Kidney (tissue), 14 donors: ENCODE measurements around the gene SERTAD1. TPM values are rescaled to one million over a fixed set of nuclear protein-coding genes. Genes with fewer than 3 reads are reported as not detected.
"Not testable (repeated sequence)": the region's sequence is repeated elsewhere in the genome, so short reads cannot be mapped to it uniquely, and the experiment has no call there.

Source experiments
- DNase-seq, 5 donors: peaks; one replicate each; pipeline ENCODE4 v3.0.0-alpha.2; 2013 to 2020
- FAIRE-seq: peaks from 2 replicates; lab custom pipeline; 2012; peaks lifted over from hg19 to GRCh38; lab: Jason Lieb, UNC
- H3K27ac ChIP-seq, 2 donors: one replicate each; pipeline ENCODE4 v1.7.0; 2013; ENCODE audit warnings: low read depth in 2 of 2, low read length in 2 of 2, inconsistent platforms in 1 of 2
- H3K27me3 ChIP-seq: one replicate; pipeline ENCODE4 v1.7.1; 2013; ENCODE audit warnings: low read length, inconsistent platforms; ENCODE audit not compliant: control insufficient read depth, insufficient read depth
- H3K36me3 ChIP-seq, 3 donors: one replicate each; pipeline versions ENCODE4 v1.7.0 to v1.7.1; 2013; ENCODE audit warnings: low read length in 3 of 3, control low read depth in 1 of 3, inconsistent platforms in 1 of 3; ENCODE audit not compliant: insufficient read depth in 3 of 3, control insufficient read depth in 2 of 3
- H3K4me1 ChIP-seq, 3 donors: one replicate each; pipeline versions ENCODE4 v1.7.0 to v1.7.1; 2013; ENCODE audit warnings: low read length in 3 of 3, inconsistent platforms in 1 of 3, low read depth in 1 of 3; ENCODE audit not compliant: control insufficient read depth in 2 of 3, insufficient read depth in 2 of 3
- H3K4me3 ChIP-seq, 3 donors: one replicate each; pipeline versions ENCODE4 v1.7.0 to v1.8.1; 2013; ENCODE audit warnings: low read length in 3 of 3, control low read depth in 1 of 3, inconsistent platforms in 1 of 3
- H3K9ac ChIP-seq, 3 donors: one replicate each; pipeline versions ENCODE4 v1.7.0 to v1.7.1; 2013; ENCODE audit warnings: low read length in 3 of 3, control low read depth in 1 of 3, inconsistent platforms in 1 of 3
- H3K9me3 ChIP-seq, 3 donors: one replicate each; pipeline versions ENCODE4 v1.7.0 to v1.7.1; 2013; ENCODE audit warnings: low read length in 3 of 3, control low read depth in 1 of 3, inconsistent platforms in 1 of 3; ENCODE audit not compliant: control insufficient read depth in 2 of 3, insufficient read depth in 1 of 3
- intact Hi-C: fragments of 100-400 bp; cut with DNase I; formaldehyde crosslinking; loops from one replicate; pipeline ENCODE4 v1.11.1; 2022
- polyA plus RNA-seq: library from polyadenylated mRNA; stranded (reverse); fragments of 350-450 nt; fragmentation: Illumina TruSeq; extraction: RNeasy Lipid Tissue Mini Kit (QIAGEN cat#74804); gene quantifications from one replicate; pipeline ENCODE4 v1.2.3, GENCODE V29; 2014; ENCODE audit warnings: low read depth, low replicate concordance; ENCODE audit not compliant: insufficient read depth
- total RNA-seq: library from RNA; stranded (reverse); fragmentation: NEBNext Ultra II Directional; extraction: Animal tissue kit (Norgen Biotek cat#: 25700); gene quantifications from one replicate; pipeline ENCODE4 v1.2.1, GENCODE V29; 2021
- TF ChIP-seq, protein P1 (sequence below): IDR thresholded peaks from 3 replicates; pipeline ENCODE4 v1.5.1; 2012; ENCODE audit warnings: mild to moderate bottlenecking, moderate library complexity, borderline replicate concordance; ENCODE audit not compliant: insufficient read depth; ENCODE audit errors: extremely low read depth
- donor health status: control.
- donor health status: control.
- donor health status: control.
- donor health status: control.
- donor health status: control.
- donor health status: DM: yes; HTN: yes; CAD: no.
- donor health status: Normal renal cell carcinoma (clear cell type).

SERTAD1 gene
- total and polyA plus RNA-seq, 2 donors from 2014 or later: 14.8 to 18.2 TPM

DNA sequence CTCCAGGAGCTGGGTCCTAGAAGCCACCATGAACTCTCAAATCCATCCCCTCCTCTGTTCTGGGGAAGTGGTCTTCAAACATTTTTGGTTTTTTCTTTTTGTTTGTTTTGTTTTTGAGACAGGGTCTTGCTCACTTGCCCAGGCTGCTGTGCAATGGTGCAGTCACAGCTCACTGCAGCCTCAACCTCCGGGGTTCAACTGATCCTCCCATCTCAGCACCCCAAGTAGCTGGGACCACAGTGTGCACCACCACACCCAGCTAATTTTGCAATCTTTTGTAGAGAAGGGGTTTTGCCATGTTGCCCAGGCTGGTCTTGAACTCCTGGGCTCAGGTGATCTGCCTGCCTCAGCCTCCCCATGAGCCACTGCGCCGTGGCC is 32.8 kb upstream of the SERTAD1 start:
- FAIRE-seq: no peak
- intact Hi-C loops: no loop called here
- TF ChIP-seq, protein P1, sequence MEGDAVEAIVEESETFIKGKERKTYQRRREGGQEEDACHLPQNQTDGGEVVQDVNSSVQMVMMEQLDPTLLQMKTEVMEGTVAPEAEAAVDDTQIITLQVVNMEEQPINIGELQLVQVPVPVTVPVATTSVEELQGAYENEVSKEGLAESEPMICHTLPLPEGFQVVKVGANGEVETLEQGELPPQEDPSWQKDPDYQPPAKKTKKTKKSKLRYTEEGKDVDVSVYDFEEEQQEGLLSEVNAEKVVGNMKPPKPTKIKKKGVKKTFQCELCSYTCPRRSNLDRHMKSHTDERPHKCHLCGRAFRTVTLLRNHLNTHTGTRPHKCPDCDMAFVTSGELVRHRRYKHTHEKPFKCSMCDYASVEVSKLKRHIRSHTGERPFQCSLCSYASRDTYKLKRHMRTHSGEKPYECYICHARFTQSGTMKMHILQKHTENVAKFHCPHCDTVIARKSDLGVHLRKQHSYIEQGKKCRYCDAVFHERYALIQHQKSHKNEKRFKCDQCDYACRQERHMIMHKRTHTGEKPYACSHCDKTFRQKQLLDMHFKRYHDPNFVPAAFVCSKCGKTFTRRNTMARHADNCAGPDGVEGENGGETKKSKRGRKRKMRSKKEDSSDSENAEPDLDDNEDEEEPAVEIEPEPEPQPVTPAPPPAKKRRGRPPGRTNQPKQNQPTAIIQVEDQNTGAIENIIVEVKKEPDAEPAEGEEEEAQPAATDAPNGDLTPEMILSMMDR: no peak
- Histone ChIP-seq H3K9ac (no peak overlapping the region), H3K27me3 (no peaks in the 10 kb centered on the region), H3K4me3 (no peak overlapping the region), H3K4me1 (peaks cover 0 to 3% (median 3%) of the 10 kb centered on the region in 3 donors), H3K36me3 (peaks cover 0 to 3% (median 0%) of the 10 kb centered on the region in 3 donors), H3K27ac (no peak overlapping the region), H3K9me3 (no peaks in the 10 kb centered on the region)
- DNase-seq: no peak

DNA sequence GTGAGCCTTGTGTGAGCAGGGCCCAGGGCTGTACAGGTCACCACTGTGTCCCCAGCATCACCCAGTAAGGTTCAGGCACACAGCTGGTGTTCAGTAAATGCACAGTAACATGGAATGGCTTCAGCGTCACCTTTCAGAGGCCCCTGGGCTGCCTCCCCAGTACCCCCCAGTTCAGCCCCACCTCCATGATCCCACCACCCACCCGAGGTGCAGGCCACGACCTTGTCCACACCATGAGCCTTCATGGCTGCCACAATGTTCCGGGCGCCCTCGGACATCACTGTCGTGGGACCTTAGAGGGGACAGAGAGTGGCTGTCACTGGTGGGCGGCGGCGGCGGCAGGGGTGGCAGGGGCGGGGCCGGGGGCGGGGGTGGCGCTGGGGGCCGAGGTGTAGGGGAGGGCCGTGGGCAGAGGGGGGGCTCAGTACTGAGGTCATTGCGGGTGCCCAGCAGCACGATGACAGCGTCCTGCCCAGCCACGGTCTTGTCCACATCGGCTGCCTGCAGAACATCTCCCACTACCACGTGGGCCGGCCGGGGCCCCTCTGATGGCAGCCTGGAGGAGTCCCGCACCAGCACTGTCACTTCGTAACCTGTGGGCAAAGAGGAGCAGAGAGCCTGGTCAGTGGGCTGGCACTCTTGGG is 32.3 kb upstream of the SERTAD1 start:
- no peak for DNase-seq
- Histone ChIP-seq H3K36me3 (peaks cover 0 to 3% (median 0%) of the 10 kb centered on the region in 3 donors), H3K27ac (no peak overlapping the region), H3K4me1 (peaks cover 0 to 3% (median 2%) of the 10 kb centered on the region in 3 donors), H3K9ac (no peak overlapping the region), H3K4me3 (no peak overlapping the region), H3K27me3 (no peaks in the 10 kb centered on the region), H3K9me3 (no peaks in the 10 kb centered on the region)
- no peak for FAIRE-seq
- TF ChIP-seq, protein P1: no peak
- intact Hi-C loops: no loop called here

- Histone ChIP-seq H3K27ac (no peak overlapping the region), H3K9ac (no peak overlapping the region), H3K4me3 (no peak overlapping the region), H3K9me3 (no peaks in the 10 kb centered on the region), H3K36me3 (peaks cover 0 to 3% (median 0%) of the 10 kb centered on the region in 3 donors), H3K27me3 (no peaks in the 10 kb centered on the region), H3K4me1 (peaks cover 0 to 3% (median 0%) of the 10 kb centered on the region in 3 donors)
- intact Hi-C loops: no loop called here
- no peak for DNase-seq
- TF ChIP-seq, protein P1: no peak
- no peak for FAIRE-seq
These were observed 31.3 kb upstream of the SERTAD1 start for GRCh38 chr19:40457048-40457447.

- H3K27ac ChIP-seq, H3K36me3 ChIP-seq, H3K4me1 ChIP-seq, H3K4me3 ChIP-seq, FAIRE-seq, intact Hi-C loops, H3K27me3 ChIP-seq, H3K9me3 ChIP-seq, DNase-seq, H3K9ac ChIP-seq: not testable (repeated sequence)
These were observed 28.2 kb upstream of the SERTAD1 start for GRCh38 chr19:40453943-40454342.
